Measurements from ENCODE around the gene CSNK2A2. TPM values are rescaled to one million over a fixed set of nuclear protein-coding genes. Genes with fewer than 3 reads are reported as not detected.

Gene CSNK2A2
- total RNA-seq, 2 experiments from 2014 or later, result 49.0 to 51.0 TPM

- ChIA-PET CTCF (no interaction called here), POLR2A (interaction anchor here (0.8 to 1.2 kb wide), 2 partner anchors 58 to 650 kb away, joined by 3 read pairs; partner anchors contain the start of gene CFAP20)
- DNase-seq (no peak), ATAC-seq (ENCODE audit: poor library complexity) (no peak)
- Mint-ChIP-seq H3K4me3 (no peak overlapping the region), H3K27ac (no peak overlapping the region), H3K9me3 (no peaks in the 10 kb centered on the region), H3K36me3 (ENCODE audit: low read depth) (peaks cover 95% of the 10 kb centered on the region), H3K27me3 (no peaks in the 10 kb centered on the region), H3K4me1 (ENCODE audit: low read depth) (peaks cover 26% of the 10 kb centered on the region)
- Histone ChIP-seq H3K4me3 (ENCODE audit: low read length) (no peak overlapping the region), H3K4me1 (ENCODE audit: insufficient read depth, low read length) (no peaks in the 10 kb centered on the region), H3K27ac (ENCODE audit: low read depth in 1 of 2, low read length in 2 of 2) (no peak overlapping the region), H3K27me3 (ENCODE audit: control insufficient read depth in 1 of 2, insufficient read depth in 2 of 2, low read length in 2 of 2) (no peaks in the 10 kb centered on the region), H3K9me3 (ENCODE audit: control insufficient read depth in 1 of 2, insufficient read depth in 1 of 2, low read length in 2 of 2) (no peaks in the 10 kb centered on the region), H3K36me3 (ENCODE audit: insufficient read depth, low read length) (peaks cover 77% of the 10 kb centered on the region)
- intact Hi-C loops (cut with DNase I, micrococcal nuclease), result no loop called here
- TF ChIP-seq CTCF (IDR thresholded peaks at IDR 0.05), result no peak
These were observed 10.8 kb downstream of the CSNK2A2 start for GRCh38 chr16:58187092-58187491.

GRCh38 chr16:58186176-58186944 lies 11.5 kb downstream of the CSNK2A2 start:
- Mint-ChIP-seq H3K4me1 (ENCODE audit: low read depth) (peaks cover 27% of the 10 kb centered on the region), H3K36me3 (ENCODE audit: low read depth) (peaks cover 95% of the 10 kb centered on the region), H3K4me3 (no peak overlapping the region), H3K27ac (no peak overlapping the region), H3K9me3 (no peaks in the 10 kb centered on the region), H3K27me3 (no peaks in the 10 kb centered on the region)
- Histone ChIP-seq H3K4me1 (ENCODE audit: insufficient read depth, low read length) (no peaks in the 10 kb centered on the region), H3K27me3 (ENCODE audit: control insufficient read depth in 1 of 2, insufficient read depth in 2 of 2, low read length in 2 of 2) (no peaks in the 10 kb centered on the region), H3K4me3 (ENCODE audit: low read length) (no peak overlapping the region), H3K9me3 (ENCODE audit: control insufficient read depth in 1 of 2, insufficient read depth in 1 of 2, low read length in 2 of 2) (no peaks in the 10 kb centered on the region), H3K27ac (ENCODE audit: low read depth in 1 of 2, low read length in 2 of 2) (no peak overlapping the region), H3K36me3 (ENCODE audit: insufficient read depth, low read length) (peaks cover 73% of the 10 kb centered on the region)
- intact Hi-C loops (cut with DNase I, micrococcal nuclease), result no loop called here
- DNase-seq (no peak), ATAC-seq (ENCODE audit: poor library complexity) (no peak)
- POLR2A ChIA-PET, result interaction anchor here (0.8 kb wide), 1 partner anchor 650 kb away, joined by 3 read pairs; no protein-coding TSS in a partner anchor
- TF ChIP-seq CTCF (IDR thresholded peaks at IDR 0.05), result no peak
- CTCF ChIA-PET, result no interaction called here

- H3K27ac ChIP-seq (ENCODE audit: low read depth in 1 of 2, low read length in 2 of 2), result peak overlapping the region in 1 of 2 donors; percentile 59
- H3K9me3 Mint-ChIP-seq, result no peaks in the 10 kb centered on the region
- H3K36me3 Mint-ChIP-seq (ENCODE audit: low read depth), result peaks cover 83% of the 10 kb centered on the region
- ATAC-seq (ENCODE audit: poor library complexity), result peak; percentile 47
- peak overlapping the region; percentile 86 for H3K27ac Mint-ChIP-seq
- peaks cover 63% of the 10 kb centered on the region for H3K4me1 Mint-ChIP-seq (ENCODE audit: low read depth)
- peak in 2 of 14 experiments; percentile 14 to 32 for DNase-seq
- peaks cover 22% of the 10 kb centered on the region for H3K4me1 ChIP-seq (ENCODE audit: insufficient read depth, low read length)
- no peaks in the 10 kb centered on the region for H3K27me3 ChIP-seq (ENCODE audit: control insufficient read depth in 1 of 2, insufficient read depth in 2 of 2, low read length in 2 of 2)
- POLR2A ChIA-PET, result interaction anchor here (0.9 to 1.6 kb wide), 4 partner anchors 9 to 72 kb away, joined by 3 to 11 read pairs (median 6); partner anchors contain the start of gene CFAP20
- H3K27me3 Mint-ChIP-seq, result no peaks in the 10 kb centered on the region
- no peak for TF ChIP-seq CTCF (IDR thresholded peaks at IDR 0.05)
- H3K4me3 ChIP-seq (ENCODE audit: low read length), result no peak overlapping the region
- H3K36me3 ChIP-seq (ENCODE audit: insufficient read depth, low read length), result peaks cover 34% of the 10 kb centered on the region
- intact Hi-C loops (cut with DNase I, micrococcal nuclease), result no loop called here
- H3K4me3 Mint-ChIP-seq, result peak overlapping the region; percentile 43
- CTCF ChIA-PET, result no interaction called here
- no peaks in the 10 kb centered on the region for H3K9me3 ChIP-seq (ENCODE audit: control insufficient read depth in 1 of 2, insufficient read depth in 1 of 2, low read length in 2 of 2)
These were observed 20.6 kb downstream of the CSNK2A2 start for GRCh38 chr16:58177353-58177710.
